ENCODE measurements around the gene COL4A1.

COL4A1 gene

DNA sequence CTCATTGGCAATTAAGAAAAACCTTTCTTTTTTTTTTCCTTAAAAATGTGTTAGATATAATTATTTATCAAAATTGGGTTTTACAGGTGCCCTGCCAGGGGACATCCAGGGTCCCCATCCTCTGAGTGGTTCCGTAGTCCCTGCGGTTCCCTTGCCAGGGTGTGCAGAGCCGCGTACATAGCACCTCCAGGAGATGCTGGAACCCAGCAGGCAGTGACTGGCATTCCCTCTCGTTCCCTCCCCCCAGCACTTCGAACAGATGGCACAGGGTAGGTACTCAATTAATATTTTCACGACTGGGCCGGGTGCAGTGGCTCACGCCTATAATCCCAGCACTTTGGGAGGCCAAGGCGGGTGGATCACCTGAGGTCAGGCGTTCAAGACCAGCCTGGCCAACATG is 82.0 kb downstream of the COL4A1 start:
- Histone ChIP-seq H3K27me3 (replicated peaks; ENCODE audit: control insufficient read depth, insufficient read depth, low read length, poor library complexity, severe bottlenecking) (no peaks in the 10 kb centered on the region), H3K4me3 (ENCODE audit: insufficient read depth, low read depth, low read length, poor library complexity, severe bottlenecking) (no peak overlapping the region), H3K27ac (ENCODE audit: insufficient read depth, low read length, poor library complexity, severe bottlenecking) (no peak overlapping the region), H3K9me3 (ENCODE audit: control insufficient read depth, low read length) (no peaks in the 10 kb centered on the region), H3K36me3 (ENCODE audit: control insufficient read depth, insufficient read depth, low read length) (no peaks in the 10 kb centered on the region), H3K4me1 (ENCODE audit: control insufficient read depth, insufficient read depth, low read length, poor library complexity, severe bottlenecking) (no peaks in the 10 kb centered on the region)
- DNase-seq: no peak

DNA sequence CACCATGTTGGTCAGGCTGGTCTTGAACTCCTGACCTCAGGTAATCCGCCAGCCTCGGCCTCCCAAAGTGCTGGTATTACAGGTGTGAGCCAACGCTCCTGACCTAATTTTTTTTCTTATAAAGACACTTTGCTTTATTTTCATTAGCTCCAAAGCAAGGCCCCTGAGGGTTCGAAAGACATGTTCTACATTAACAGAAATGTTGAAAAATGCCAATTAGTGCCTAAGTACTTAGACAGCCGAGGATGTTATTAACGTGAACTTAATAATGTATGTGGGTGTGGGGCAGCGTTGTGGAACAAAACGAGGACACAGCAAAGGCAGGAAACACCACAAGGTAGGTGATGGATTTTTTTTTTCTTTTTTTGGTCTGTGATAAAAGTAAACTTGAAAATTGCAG is 82.4 kb downstream of the COL4A1 start:
- Histone ChIP-seq H3K9me3 (ENCODE audit: control insufficient read depth, low read length) (no peaks in the 10 kb centered on the region), H3K4me3 (ENCODE audit: insufficient read depth, low read depth, low read length, poor library complexity, severe bottlenecking) (no peak overlapping the region), H3K27ac (ENCODE audit: insufficient read depth, low read length, poor library complexity, severe bottlenecking) (no peak overlapping the region), H3K27me3 (replicated peaks; ENCODE audit: control insufficient read depth, insufficient read depth, low read length, poor library complexity, severe bottlenecking) (no peaks in the 10 kb centered on the region), H3K4me1 (ENCODE audit: control insufficient read depth, insufficient read depth, low read length, poor library complexity, severe bottlenecking) (no peaks in the 10 kb centered on the region), H3K36me3 (ENCODE audit: control insufficient read depth, insufficient read depth, low read length) (no peaks in the 10 kb centered on the region)
- no peak for DNase-seq

DNA sequence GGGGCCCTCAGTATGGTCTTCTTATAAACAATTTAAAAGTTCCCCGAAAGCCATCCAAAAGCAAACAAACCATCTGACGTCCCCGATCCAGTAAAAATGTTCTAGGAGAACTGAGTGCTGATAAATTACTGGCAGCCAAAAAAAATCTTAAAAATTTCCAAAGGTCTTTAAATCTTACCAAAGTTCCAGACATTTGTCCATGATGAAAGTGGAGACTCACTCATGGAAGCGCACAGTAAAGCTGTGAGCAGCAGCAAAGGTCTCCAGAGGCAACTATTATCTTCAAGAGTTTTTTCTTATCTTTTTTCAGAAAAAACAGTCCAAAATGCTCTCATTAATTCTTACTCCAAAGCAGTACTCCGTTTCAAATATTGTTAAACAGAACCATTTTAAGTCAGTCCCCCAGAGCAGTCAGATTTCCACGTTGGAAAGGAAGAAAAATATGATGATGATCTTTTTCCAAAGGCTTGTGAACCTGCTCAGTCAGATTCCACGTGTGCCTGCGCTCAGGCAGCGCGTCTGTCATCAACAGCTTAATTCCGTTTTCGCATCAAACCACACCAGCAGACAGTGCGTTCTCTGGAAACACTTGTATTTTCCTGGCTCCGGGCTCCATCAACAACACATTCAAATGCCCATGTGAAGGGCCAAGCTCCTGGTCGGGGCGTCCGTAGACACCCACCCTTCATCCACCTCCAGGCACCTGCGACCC is 85.4 kb downstream of the COL4A1 start:
- H3K9me3 ChIP-seq (ENCODE audit: control insufficient read depth, low read length): no peaks in the 10 kb centered on the region
- no peaks in the 10 kb centered on the region for H3K4me1 ChIP-seq (ENCODE audit: control insufficient read depth, insufficient read depth, low read length, poor library complexity, severe bottlenecking)
- H3K27ac ChIP-seq (ENCODE audit: insufficient read depth, low read length, poor library complexity, severe bottlenecking): no peak overlapping the region
- no peak overlapping the region for H3K4me3 ChIP-seq (ENCODE audit: insufficient read depth, low read depth, low read length, poor library complexity, severe bottlenecking)
- no peaks in the 10 kb centered on the region for H3K27me3 ChIP-seq (replicated peaks; ENCODE audit: control insufficient read depth, insufficient read depth, low read length, poor library complexity, severe bottlenecking)
- no peak for DNase-seq
- no peaks in the 10 kb centered on the region for H3K36me3 ChIP-seq (ENCODE audit: control insufficient read depth, insufficient read depth, low read length)

DNA sequence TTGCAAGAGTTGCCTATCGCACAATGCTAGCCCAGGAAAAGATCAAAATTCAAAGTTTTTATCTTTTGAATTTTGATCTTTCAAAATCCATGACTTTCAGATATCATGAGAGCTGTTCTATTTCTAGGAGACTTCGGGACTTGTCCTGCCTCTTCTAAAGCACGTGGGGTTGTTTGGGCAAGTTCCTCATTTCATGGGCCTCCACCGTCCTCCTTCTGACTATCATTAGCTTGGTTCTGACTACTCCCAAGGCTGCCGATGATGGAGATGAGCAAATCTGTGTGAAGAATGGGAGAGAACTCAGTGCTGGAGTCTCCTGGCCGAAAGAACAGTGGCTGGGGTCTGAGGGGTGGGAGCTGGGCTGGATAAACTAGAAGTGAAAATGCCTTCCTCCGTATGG is 86.5 kb downstream of the COL4A1 start:
- no peak overlapping the region for H3K4me3 ChIP-seq (ENCODE audit: insufficient read depth, low read depth, low read length, poor library complexity, severe bottlenecking)
- no peaks in the 10 kb centered on the region for H3K4me1 ChIP-seq (ENCODE audit: control insufficient read depth, insufficient read depth, low read length, poor library complexity, severe bottlenecking)
- H3K36me3 ChIP-seq (ENCODE audit: control insufficient read depth, insufficient read depth, low read length): no peaks in the 10 kb centered on the region
- H3K27ac ChIP-seq (ENCODE audit: insufficient read depth, low read length, poor library complexity, severe bottlenecking): no peak overlapping the region
- H3K9me3 ChIP-seq (ENCODE audit: control insufficient read depth, low read length): no peaks in the 10 kb centered on the region
- DNase-seq: no peak
- H3K27me3 ChIP-seq (replicated peaks; ENCODE audit: control insufficient read depth, insufficient read depth, low read length, poor library complexity, severe bottlenecking): no peaks in the 10 kb centered on the region

DNA sequence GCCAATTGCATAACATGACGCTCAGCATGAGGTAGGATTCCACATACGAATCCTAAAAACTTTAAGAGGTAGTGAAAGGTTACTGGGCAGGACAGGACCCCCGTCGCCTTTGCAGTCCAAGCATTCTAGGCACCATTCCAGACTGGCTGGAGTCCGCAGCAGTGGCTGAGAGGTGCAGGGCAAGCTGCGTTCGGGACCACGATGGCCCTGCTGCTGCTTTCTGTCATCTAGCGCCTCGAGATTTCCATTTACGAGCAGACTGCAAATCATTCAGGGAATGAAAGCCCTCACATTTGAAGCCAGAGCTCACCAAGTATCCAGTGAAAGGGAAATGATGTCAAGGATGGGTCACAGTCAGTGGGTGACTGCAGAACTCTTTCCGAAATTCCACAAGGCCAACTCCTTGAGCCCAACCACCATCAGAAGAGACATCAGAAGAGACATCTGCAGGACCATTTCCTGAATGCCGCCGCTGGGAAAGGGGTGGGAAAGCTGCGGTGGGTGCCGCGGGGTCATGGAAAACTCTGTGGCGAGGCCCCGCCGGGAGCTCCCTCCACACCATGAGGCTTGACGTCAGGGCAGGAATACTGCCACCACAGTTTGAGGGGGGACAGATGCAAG is 88.3 kb downstream of the COL4A1 start:
- no peak for DNase-seq
- no peak overlapping the region for H3K4me3 ChIP-seq (ENCODE audit: insufficient read depth, low read depth, low read length, poor library complexity, severe bottlenecking)

DNA sequence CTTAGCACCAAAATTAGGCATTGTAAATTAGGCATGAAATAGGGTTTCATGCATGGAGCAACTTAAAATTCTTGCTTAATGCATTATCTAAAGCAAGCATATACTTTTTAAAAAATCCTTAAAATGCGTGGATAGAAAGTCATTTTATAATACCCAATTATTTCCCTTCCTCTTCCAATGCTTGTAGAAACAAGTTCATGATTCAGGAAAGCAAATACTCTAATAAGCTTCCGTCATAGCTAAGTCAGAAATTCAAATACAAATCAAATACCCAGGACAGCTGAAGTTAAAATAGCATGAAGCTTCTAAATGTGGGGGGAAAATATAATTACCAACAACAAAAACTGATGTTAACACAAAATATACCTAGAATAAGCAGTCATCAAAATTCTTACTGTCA is 89.1 kb downstream of the COL4A1 start:
- no peaks in the 10 kb centered on the region for H3K27me3 ChIP-seq (replicated peaks; ENCODE audit: control insufficient read depth, insufficient read depth, low read length, poor library complexity, severe bottlenecking)
- H3K4me1 ChIP-seq (ENCODE audit: control insufficient read depth, insufficient read depth, low read length, poor library complexity, severe bottlenecking): no peaks in the 10 kb centered on the region
- H3K4me3 ChIP-seq (ENCODE audit: insufficient read depth, low read depth, low read length, poor library complexity, severe bottlenecking): no peak overlapping the region
- no peak for DNase-seq
- no peaks in the 10 kb centered on the region for H3K36me3 ChIP-seq (ENCODE audit: control insufficient read depth, insufficient read depth, low read length)
- H3K9me3 ChIP-seq (ENCODE audit: control insufficient read depth, low read length): no peaks in the 10 kb centered on the region
- H3K27ac ChIP-seq (ENCODE audit: insufficient read depth, low read length, poor library complexity, severe bottlenecking): no peak overlapping the region

More for the DNA sequence above, 88.3 kb downstream of the COL4A1 start:
- Histone ChIP-seq H3K36me3 (ENCODE audit: control insufficient read depth, insufficient read depth, low read length) (no peaks in the 10 kb centered on the region), H3K27me3 (replicated peaks; ENCODE audit: control insufficient read depth, insufficient read depth, low read length, poor library complexity, severe bottlenecking) (no peaks in the 10 kb centered on the region), H3K4me1 (ENCODE audit: control insufficient read depth, insufficient read depth, low read length, poor library complexity, severe bottlenecking) (no peaks in the 10 kb centered on the region), H3K27ac (ENCODE audit: insufficient read depth, low read length, poor library complexity, severe bottlenecking) (no peak overlapping the region), H3K9me3 (ENCODE audit: control insufficient read depth, low read length) (no peaks in the 10 kb centered on the region)

DNA sequence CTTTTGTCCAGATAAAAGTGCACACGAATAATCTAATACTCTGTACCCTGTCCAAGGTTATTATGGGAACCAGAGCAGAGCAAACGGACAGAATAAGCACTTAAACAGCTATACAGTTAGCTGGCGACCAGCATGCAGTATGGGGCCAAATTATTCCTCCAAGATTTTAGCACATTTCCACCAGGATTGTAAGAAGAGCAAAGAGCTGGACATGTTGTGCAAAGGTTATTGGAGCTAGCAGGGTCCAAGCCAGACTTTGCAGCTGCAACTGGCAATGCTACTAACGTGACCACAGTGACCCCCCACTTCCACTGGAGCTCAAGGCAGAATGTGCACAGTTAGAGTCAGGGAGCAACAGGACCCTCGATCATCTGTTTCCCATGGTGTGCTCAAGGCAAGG is 89.9 kb downstream of the COL4A1 start:
- Histone ChIP-seq H3K4me1 (ENCODE audit: control insufficient read depth, insufficient read depth, low read length, poor library complexity, severe bottlenecking) (no peaks in the 10 kb centered on the region), H3K27me3 (replicated peaks; ENCODE audit: control insufficient read depth, insufficient read depth, low read length, poor library complexity, severe bottlenecking) (no peaks in the 10 kb centered on the region), H3K27ac (ENCODE audit: insufficient read depth, low read length, poor library complexity, severe bottlenecking) (no peak overlapping the region), H3K36me3 (ENCODE audit: control insufficient read depth, insufficient read depth, low read length) (no peaks in the 10 kb centered on the region), H3K9me3 (ENCODE audit: control insufficient read depth, low read length) (no peaks in the 10 kb centered on the region), H3K4me3 (ENCODE audit: insufficient read depth, low read depth, low read length, poor library complexity, severe bottlenecking) (no peak overlapping the region)
- no peak for DNase-seq

DNA sequence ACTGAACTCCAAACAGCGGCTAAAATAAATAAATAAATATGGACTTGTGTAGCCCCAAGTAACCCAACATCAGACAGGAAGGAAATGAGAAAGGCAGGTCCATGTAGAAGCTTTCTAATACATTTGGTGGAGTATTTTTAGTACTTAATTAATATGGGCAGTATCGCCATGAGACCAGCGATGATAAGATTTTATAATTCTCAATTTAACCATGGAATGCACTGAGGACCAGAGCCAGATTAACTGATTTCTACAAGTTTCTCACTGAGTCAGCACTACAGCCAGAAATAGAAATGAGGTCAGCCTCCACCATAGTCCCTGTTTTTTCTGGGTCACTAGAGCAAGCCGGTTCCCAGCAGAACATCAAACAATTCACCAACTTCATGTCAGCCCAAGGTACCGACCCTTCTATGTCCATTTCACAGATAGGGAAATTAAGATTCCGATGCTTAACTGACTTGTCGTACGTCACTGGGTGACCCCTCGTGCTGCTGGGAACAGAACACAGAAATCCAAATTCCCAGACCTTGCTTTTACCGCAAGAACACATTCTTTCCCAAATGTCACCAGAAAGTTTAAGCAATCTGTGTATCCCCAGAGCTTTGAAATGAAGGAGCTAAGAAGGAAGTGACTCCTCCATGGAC is 90.4 kb downstream of the COL4A1 start:
- DNase-seq: no peak
- Histone ChIP-seq H3K27me3 (replicated peaks; ENCODE audit: control insufficient read depth, insufficient read depth, low read length, poor library complexity, severe bottlenecking) (no peaks in the 10 kb centered on the region), H3K27ac (ENCODE audit: insufficient read depth, low read length, poor library complexity, severe bottlenecking) (no peak overlapping the region), H3K9me3 (ENCODE audit: control insufficient read depth, low read length) (no peaks in the 10 kb centered on the region), H3K4me1 (ENCODE audit: control insufficient read depth, insufficient read depth, low read length, poor library complexity, severe bottlenecking) (no peaks in the 10 kb centered on the region), H3K36me3 (ENCODE audit: control insufficient read depth, insufficient read depth, low read length) (no peaks in the 10 kb centered on the region), H3K4me3 (ENCODE audit: insufficient read depth, low read depth, low read length, poor library complexity, severe bottlenecking) (no peak overlapping the region)

DNA sequence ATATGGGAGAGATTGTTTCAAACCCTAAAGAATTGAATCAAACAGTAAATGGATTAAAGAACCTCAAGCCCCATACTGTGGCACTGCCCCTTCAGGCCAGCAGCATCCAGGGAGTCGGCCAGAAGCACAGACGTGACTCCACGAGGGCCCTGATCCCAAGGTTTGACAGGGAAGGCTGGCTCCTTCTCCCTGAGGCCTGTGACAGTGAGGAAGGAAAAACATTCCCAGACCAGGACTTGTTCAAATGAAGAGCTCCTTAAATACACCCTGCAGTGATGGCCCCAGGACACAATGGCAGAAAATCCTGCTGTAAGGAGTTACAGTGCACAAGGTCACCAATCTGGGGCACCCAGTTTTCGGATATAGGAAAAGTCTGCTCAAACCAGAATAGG is 91.0 kb downstream of the COL4A1 start:
- Histone ChIP-seq H3K4me1 (ENCODE audit: control insufficient read depth, insufficient read depth, low read length, poor library complexity, severe bottlenecking) (no peaks in the 10 kb centered on the region), H3K9me3 (ENCODE audit: control insufficient read depth, low read length) (no peaks in the 10 kb centered on the region), H3K27ac (ENCODE audit: insufficient read depth, low read length, poor library complexity, severe bottlenecking) (no peak overlapping the region), H3K4me3 (ENCODE audit: insufficient read depth, low read depth, low read length, poor library complexity, severe bottlenecking) (no peak overlapping the region), H3K36me3 (ENCODE audit: control insufficient read depth, insufficient read depth, low read length) (no peaks in the 10 kb centered on the region), H3K27me3 (replicated peaks; ENCODE audit: control insufficient read depth, insufficient read depth, low read length, poor library complexity, severe bottlenecking) (no peaks in the 10 kb centered on the region)
- DNase-seq: no peak

DNA sequence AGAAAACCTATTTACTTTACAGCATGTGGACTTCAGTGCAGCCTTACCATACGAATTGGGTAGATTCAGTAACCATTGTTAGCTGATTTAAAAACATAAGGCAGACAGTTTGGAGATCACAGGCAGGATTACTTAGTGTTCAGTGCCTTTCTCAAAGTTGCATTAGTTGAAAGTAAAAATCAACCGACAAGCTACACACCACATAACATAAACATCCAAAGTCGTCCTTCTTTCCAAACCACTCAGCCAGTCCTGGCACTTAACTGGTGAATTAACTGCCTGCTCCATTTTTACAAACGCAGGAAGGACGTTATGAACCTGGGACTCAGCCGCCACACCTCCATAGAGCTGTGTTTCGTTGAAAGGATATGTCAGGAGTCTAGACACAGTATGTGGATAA is 91.4 kb downstream of the COL4A1 start:
- Histone ChIP-seq H3K4me3 (ENCODE audit: insufficient read depth, low read depth, low read length, poor library complexity, severe bottlenecking) (no peak overlapping the region), H3K36me3 (ENCODE audit: control insufficient read depth, insufficient read depth, low read length) (no peaks in the 10 kb centered on the region), H3K27ac (ENCODE audit: insufficient read depth, low read length, poor library complexity, severe bottlenecking) (no peak overlapping the region), H3K27me3 (replicated peaks; ENCODE audit: control insufficient read depth, insufficient read depth, low read length, poor library complexity, severe bottlenecking) (no peaks in the 10 kb centered on the region), H3K4me1 (ENCODE audit: control insufficient read depth, insufficient read depth, low read length, poor library complexity, severe bottlenecking) (no peaks in the 10 kb centered on the region), H3K9me3 (ENCODE audit: control insufficient read depth, low read length) (no peaks in the 10 kb centered on the region)
- no peak for DNase-seq
